Body of pancreas (tissue), 4 donors: ENCODE measurements around the gene CPT1A.

Source experiments
- CTCF ChIP-seq, 7 experiments: fragments of 450-650 bp in 4 of 7; fragments of 200-600 bp in 3 of 7; sonication (generic) in 3 of 7; IDR thresholded peaks; one replicate each; pipeline ENCODE4 v1.5.1; 2016 to 2019; ENCODE audit warnings: antibody characterized with exemption in 7 of 7
- POLR2A ChIP-seq, 3 donors: fragments of 450-650 bp; IDR thresholded peaks; one replicate each; pipeline ENCODE4 v1.6.1; 2016; ENCODE audit warnings: antibody characterized with exemption in 3 of 3, mild to moderate bottlenecking in 2 of 3

GRCh38 chr11:68809506-68809905, 32.2 kb downstream of the CPT1A start:
- TF ChIP-seq CTCF (IDR thresholded peaks at IDR 0.05) (no peak), POLR2A (IDR thresholded peaks at IDR 0.05) (no peak)
